Measurements from ENCODE around the gene TPSAB1. TPM values are rescaled to one million over a fixed set of nuclear protein-coding genes. Genes with fewer than 3 reads are reported as not detected.
"Not testable (repeated sequence)": the region's sequence is repeated elsewhere in the genome, so short reads cannot be mapped to it uniquely, and the experiment has no call there.

Gene TPSAB1
- total RNA-seq, 1 experiment from 2014 or later: not detected

GRCh38 chr16:1265090-1265630 is 24.7 kb downstream of the TPSAB1 start:
- Histone ChIP-seq H4K20me1 (ENCODE audit: insufficient read depth) (no peaks in the 10 kb centered on the region), H3K79me2 (ENCODE audit: low read depth) (no peaks in the 10 kb centered on the region), H2AFZ (no peak overlapping the region), H3K9me2 (ENCODE audit: insufficient read depth) (no peaks in the 10 kb centered on the region), H3K4me1 (replicated peaks; ENCODE audit: insufficient read depth) (no peaks in the 10 kb centered on the region; the same call in 1 of the 2 replicates), H3K36me3 (ENCODE audit: low read depth) (no peaks in the 10 kb centered on the region), H3K27me3 (ENCODE audit: insufficient read depth, low read depth) (peaks cover 59% of the 10 kb centered on the region), H3K27ac (no peak overlapping the region), H3K4me3 (no peak overlapping the region), H3K4me2 (no peak overlapping the region), H3K9me3 (ENCODE audit: insufficient read depth, low read depth) (no peaks in the 10 kb centered on the region), H3F3A (ENCODE audit: insufficient read depth, low read depth) (0 out of 2 replicates have a peak, but pooled peaks cover 5% of the 10 kb centered on the region)
- BruUV-seq (replicated peaks): no TSS peak
- intact Hi-C loops (cut with micrococcal nuclease; ENCODE audit: unreplicated experiment): no loop called here
- POLR2A ChIA-PET (ENCODE audit: unreplicated experiment): no interaction called here
- no peak for TF ChIP-seq EZH2 (IDR thresholded peaks at IDR 0.05; ENCODE audit: low read depth)
- TF ChIP-seq, protein P1, sequence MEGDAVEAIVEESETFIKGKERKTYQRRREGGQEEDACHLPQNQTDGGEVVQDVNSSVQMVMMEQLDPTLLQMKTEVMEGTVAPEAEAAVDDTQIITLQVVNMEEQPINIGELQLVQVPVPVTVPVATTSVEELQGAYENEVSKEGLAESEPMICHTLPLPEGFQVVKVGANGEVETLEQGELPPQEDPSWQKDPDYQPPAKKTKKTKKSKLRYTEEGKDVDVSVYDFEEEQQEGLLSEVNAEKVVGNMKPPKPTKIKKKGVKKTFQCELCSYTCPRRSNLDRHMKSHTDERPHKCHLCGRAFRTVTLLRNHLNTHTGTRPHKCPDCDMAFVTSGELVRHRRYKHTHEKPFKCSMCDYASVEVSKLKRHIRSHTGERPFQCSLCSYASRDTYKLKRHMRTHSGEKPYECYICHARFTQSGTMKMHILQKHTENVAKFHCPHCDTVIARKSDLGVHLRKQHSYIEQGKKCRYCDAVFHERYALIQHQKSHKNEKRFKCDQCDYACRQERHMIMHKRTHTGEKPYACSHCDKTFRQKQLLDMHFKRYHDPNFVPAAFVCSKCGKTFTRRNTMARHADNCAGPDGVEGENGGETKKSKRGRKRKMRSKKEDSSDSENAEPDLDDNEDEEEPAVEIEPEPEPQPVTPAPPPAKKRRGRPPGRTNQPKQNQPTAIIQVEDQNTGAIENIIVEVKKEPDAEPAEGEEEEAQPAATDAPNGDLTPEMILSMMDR (conservative IDR thresholded peaks at IDR 0.05): no peak
- CTCF ChIA-PET: no interaction called here
- DNase-seq: no peak

DNA sequence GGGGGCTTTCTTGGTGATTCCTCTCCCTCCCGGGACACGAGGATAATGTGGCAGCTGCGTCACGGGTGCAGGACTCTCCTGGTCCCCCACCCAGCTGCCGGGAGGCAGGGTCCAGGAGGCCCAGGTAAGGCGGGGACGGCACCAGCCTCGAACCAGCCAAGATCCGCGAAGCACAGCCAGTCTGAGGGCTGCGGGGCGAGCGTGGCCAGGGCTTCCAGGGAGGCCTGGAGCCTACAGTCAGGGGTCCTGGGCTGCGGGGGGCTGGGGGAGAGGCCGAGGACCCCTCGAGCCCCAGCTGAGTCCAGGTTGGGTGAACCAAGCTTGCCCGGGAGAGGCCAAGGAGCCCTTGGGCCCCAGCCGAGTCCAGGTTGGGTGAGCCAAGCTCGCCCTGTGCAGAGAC is 25.3 kb downstream of the TPSAB1 start:
- Histone ChIP-seq H2AFZ (no peak overlapping the region), H3K79me2 (ENCODE audit: low read depth) (no peaks in the 10 kb centered on the region), H3K4me3 (no peak overlapping the region), H3K27me3 (ENCODE audit: insufficient read depth, low read depth) (peaks cover 53% of the 10 kb centered on the region), H4K20me1 (ENCODE audit: insufficient read depth) (no peaks in the 10 kb centered on the region), H3F3A (ENCODE audit: insufficient read depth, low read depth) (0 out of 2 replicates have a peak, but pooled peaks cover 5% of the 10 kb centered on the region), H3K36me3 (ENCODE audit: low read depth) (no peaks in the 10 kb centered on the region), H3K4me1 (replicated peaks; ENCODE audit: insufficient read depth) (no peaks in the 10 kb centered on the region; the same call in 1 of the 2 replicates), H3K9me2 (ENCODE audit: insufficient read depth) (no peaks in the 10 kb centered on the region), H3K9me3 (ENCODE audit: insufficient read depth, low read depth) (no peaks in the 10 kb centered on the region), H3K4me2 (no peak overlapping the region), H3K27ac (no peak overlapping the region)
- no peak for DNase-seq
- POLR2A ChIA-PET (ENCODE audit: unreplicated experiment): no interaction called here
- CTCF ChIA-PET: no interaction called here
- no TSS peak for BruUV-seq (replicated peaks)
- TF ChIP-seq EZH2 (IDR thresholded peaks at IDR 0.05; ENCODE audit: low read depth): no peak
- TF ChIP-seq, protein P1 (conservative IDR thresholded peaks at IDR 0.05): no peak
- intact Hi-C loops (cut with micrococcal nuclease; ENCODE audit: unreplicated experiment): no loop called here

DNA sequence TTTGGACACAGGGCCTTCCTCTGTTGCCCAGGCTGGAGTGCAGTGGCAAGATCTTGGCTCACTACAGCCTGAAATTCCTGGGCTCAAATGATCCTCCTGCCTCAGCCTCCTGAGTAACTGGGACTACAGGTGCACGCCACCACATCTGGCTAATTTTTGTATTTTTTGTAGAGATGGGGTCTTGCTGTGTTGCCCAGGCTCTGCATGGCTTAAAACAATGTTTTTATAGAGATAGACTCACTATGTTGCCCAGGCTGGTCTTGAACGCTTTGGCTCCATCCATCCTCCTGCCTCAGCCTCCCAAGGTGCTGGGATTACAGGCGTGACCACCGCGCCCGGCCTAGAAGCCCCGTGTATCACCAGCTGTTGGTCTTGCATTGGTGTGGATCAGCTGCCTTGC is 28.9 kb downstream of the TPSAB1 start:
- H3K4me1 ChIP-seq (replicated peaks; ENCODE audit: insufficient read depth); intact Hi-C loops (cut with micrococcal nuclease; ENCODE audit: unreplicated experiment); CTCF ChIA-PET; H3K9me3 ChIP-seq (ENCODE audit: insufficient read depth, low read depth); H3F3A ChIP-seq (ENCODE audit: insufficient read depth, low read depth); H3K36me3 ChIP-seq (ENCODE audit: low read depth); H2AFZ ChIP-seq; DNase-seq; POLR2A ChIA-PET (ENCODE audit: unreplicated experiment); H3K79me2 ChIP-seq (ENCODE audit: low read depth); H3K27ac ChIP-seq; H4K20me1 ChIP-seq (ENCODE audit: insufficient read depth); H3K4me3 ChIP-seq; H3K9me2 ChIP-seq (ENCODE audit: insufficient read depth); BruUV-seq (replicated peaks); H3K4me2 ChIP-seq: not testable (repeated sequence)
- peaks cover 32% of the 10 kb centered on the region for H3K27me3 ChIP-seq (ENCODE audit: insufficient read depth, low read depth)

DNA sequence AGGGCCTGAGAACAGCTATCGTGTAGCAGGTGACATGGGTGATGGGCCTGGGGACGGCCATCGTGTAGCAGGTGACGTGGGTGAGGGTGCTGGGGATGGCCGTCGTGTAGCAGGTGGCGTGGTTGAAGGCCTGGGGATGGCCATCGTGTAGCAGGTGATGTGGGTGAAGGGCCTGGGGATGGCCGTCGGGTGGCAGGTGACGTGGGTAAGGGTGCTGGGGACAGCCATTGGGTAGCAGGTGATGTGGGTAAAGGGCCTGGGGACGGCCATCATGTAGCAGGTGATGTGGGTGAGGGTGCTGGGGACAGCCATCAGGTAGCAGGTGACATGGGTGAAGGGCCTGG is 30.8 kb downstream of the TPSAB1 start:
- ChIA-PET CTCF (no interaction called here), POLR2A (ENCODE audit: unreplicated experiment) (no interaction called here)
- no peaks in the 10 kb centered on the region for H4K20me1 ChIP-seq (ENCODE audit: insufficient read depth)
- no peaks in the 10 kb centered on the region for H3F3A ChIP-seq (ENCODE audit: insufficient read depth, low read depth)
- H3K4me1 ChIP-seq (replicated peaks; ENCODE audit: insufficient read depth): no peaks in the 10 kb centered on the region; the same call in 1 of the 2 replicates
- no peak overlapping the region for H3K27ac ChIP-seq
- H3K36me3 ChIP-seq (ENCODE audit: low read depth): no peaks in the 10 kb centered on the region
- no peaks in the 10 kb centered on the region for H3K9me3 ChIP-seq (ENCODE audit: insufficient read depth, low read depth)
- H2AFZ ChIP-seq: no peak overlapping the region
- DNase-seq: no peak
- TF ChIP-seq, protein P1 (conservative IDR thresholded peaks at IDR 0.05): no peak
- no peak for TF ChIP-seq EZH2 (IDR thresholded peaks at IDR 0.05; ENCODE audit: low read depth)
- BruUV-seq (replicated peaks): no TSS peak
- H3K4me3 ChIP-seq: no peak overlapping the region
- peaks cover 33% of the 10 kb centered on the region for H3K27me3 ChIP-seq (ENCODE audit: insufficient read depth, low read depth)
- no peaks in the 10 kb centered on the region for H3K9me2 ChIP-seq (ENCODE audit: insufficient read depth)
- intact Hi-C loops (cut with micrococcal nuclease; ENCODE audit: unreplicated experiment): no loop called here
- no peak overlapping the region for H3K4me2 ChIP-seq
- H3K79me2 ChIP-seq (ENCODE audit: low read depth): no peaks in the 10 kb centered on the region

GRCh38 chr16:1271724-1272413 is 31.4 kb downstream of the TPSAB1 start:
- H4K20me1 ChIP-seq (ENCODE audit: insufficient read depth): not testable (repeated sequence)

More at GRCh38 chr16:1271724-1272413, 31.4 kb downstream of the TPSAB1 start:
- H3K27ac ChIP-seq; H3K79me2 ChIP-seq (ENCODE audit: low read depth); H3F3A ChIP-seq (ENCODE audit: insufficient read depth, low read depth); H2AFZ ChIP-seq; H3K9me2 ChIP-seq (ENCODE audit: insufficient read depth); H3K4me1 ChIP-seq (replicated peaks; ENCODE audit: insufficient read depth); intact Hi-C loops (cut with micrococcal nuclease; ENCODE audit: unreplicated experiment); BruUV-seq (replicated peaks); POLR2A ChIA-PET (ENCODE audit: unreplicated experiment); H3K9me3 ChIP-seq (ENCODE audit: insufficient read depth, low read depth); H3K4me3 ChIP-seq; CTCF ChIA-PET; H3K36me3 ChIP-seq (ENCODE audit: low read depth); H3K4me2 ChIP-seq: not testable (repeated sequence)
- DNase-seq: peak in 1 of 2 experiments; percentile 71
- peaks cover 29% of the 10 kb centered on the region for H3K27me3 ChIP-seq (ENCODE audit: insufficient read depth, low read depth)

Measured in PC-9 (cell line).